Kidney tubule cell (primary cell): Measurements from ENCODE around the gene NTNG2.
A peak's percentile ranks its signal among the peaks of the same experiment; 100 is the strongest.

ENCODE experiments used
- DNase-seq: peaks from one replicate; pipeline ENCODE4 v3.0.0-alpha.2; 2018; ENCODE audit warnings: low spot score

NTNG2 gene

GRCh38 chr9:132146575-132146974 lies 15.3 kb upstream of the NTNG2 start:
- no peak for DNase-seq

GRCh38 chr9:132147331-132147730 lies 14.5 kb upstream of the NTNG2 start:
- no peak for DNase-seq

GRCh38 chr9:132147839-132148238 lies 14.0 kb upstream of the NTNG2 start:
- DNase-seq = no peak

- no peak for DNase-seq
Measured at GRCh38 chr9:132150256-132150655, 11.6 kb upstream of the NTNG2 start.

- no peak for DNase-seq
Measured at GRCh38 chr9:132151118-132151517, 10.7 kb upstream of the NTNG2 start.

GRCh38 chr9:132152231-132152630 lies 9.6 kb upstream of the NTNG2 start:
- no peak for DNase-seq

GRCh38 chr9:132154863-132155567 lies 6.8 kb upstream of the NTNG2 start:
- DNase-seq = no peak

- no peak for DNase-seq
Measured at GRCh38 chr9:132155568-132155895, 6.3 kb upstream of the NTNG2 start.

- no peak for DNase-seq
Measured at GRCh38 chr9:132156262-132156661, 5.6 kb upstream of the NTNG2 start.

GRCh38 chr9:132157347-132158116 lies 4.3 kb upstream of the NTNG2 start:
- no peak for DNase-seq

GRCh38 chr9:132160802-132161742 lies 786 bp upstream of the NTNG2 start:
- peak; percentile 56 for DNase-seq

- DNase-seq = no peak
Measured at GRCh38 chr9:132162764-132163456, 1.1 kb downstream of the NTNG2 start.

GRCh38 chr9:132163457-132163875 lies 1.6 kb downstream of the NTNG2 start:
- DNase-seq = no peak

- DNase-seq = no peak
Measured at GRCh38 chr9:132163876-132164603, 2.2 kb downstream of the NTNG2 start.

- DNase-seq = peak; percentile 45
Measured at GRCh38 chr9:132164604-132165362, 2.9 kb downstream of the NTNG2 start.

- DNase-seq = no peak
Measured at GRCh38 chr9:132166599-132166998, 4.7 kb downstream of the NTNG2 start.

GRCh38 chr9:132167192-132167591 lies 5.3 kb downstream of the NTNG2 start:
- no peak for DNase-seq

- peak; percentile 52 for DNase-seq
Measured at GRCh38 chr9:132168347-132168746, 6.5 kb downstream of the NTNG2 start.

GRCh38 chr9:132168851-132169250 lies 7.0 kb downstream of the NTNG2 start:
- DNase-seq = no peak

GRCh38 chr9:132169672-132170392 lies 8.0 kb downstream of the NTNG2 start:
- peak; percentile 59 for DNase-seq
